Measurements from ENCODE around the gene IL16. TPM values are rescaled to one million over a fixed set of nuclear protein-coding genes. Genes with fewer than 3 reads are reported as not detected.

Gene IL16
- polyA plus RNA-seq, 2 of the 4 experiments (the other 2 are of a cell fraction), result 0.09 TPM; not detected in 1

DNA sequence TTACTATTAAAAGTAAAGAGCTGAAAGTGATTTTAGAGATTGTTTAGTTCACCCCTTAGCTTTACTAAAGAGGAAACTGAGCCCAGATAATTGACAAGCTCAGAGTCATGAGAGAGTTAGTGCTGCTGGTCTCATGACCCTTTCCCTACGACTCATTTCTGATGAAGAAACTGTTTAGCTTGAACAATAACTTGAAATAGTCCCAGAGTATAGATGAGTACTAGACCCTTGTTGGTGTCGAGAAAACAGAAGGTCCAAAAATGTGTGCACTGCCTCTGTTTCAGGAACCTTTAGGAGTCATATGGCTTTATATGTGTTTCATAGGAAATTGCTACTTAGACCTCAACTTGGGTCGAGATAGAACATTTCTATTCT is 58.2 kb downstream of the IL16 start (continued):
- TF ChIP-seq HOXB13 (CRISPR knock-in tag; IDR thresholded peaks at IDR 0.05; ENCODE audit: low read depth), result no peak
- TF ChIP-seq CBX2 (IDR thresholded peaks at IDR 0.05; ENCODE audit: borderline replicate concordance, low read depth), result no peak

DNA sequence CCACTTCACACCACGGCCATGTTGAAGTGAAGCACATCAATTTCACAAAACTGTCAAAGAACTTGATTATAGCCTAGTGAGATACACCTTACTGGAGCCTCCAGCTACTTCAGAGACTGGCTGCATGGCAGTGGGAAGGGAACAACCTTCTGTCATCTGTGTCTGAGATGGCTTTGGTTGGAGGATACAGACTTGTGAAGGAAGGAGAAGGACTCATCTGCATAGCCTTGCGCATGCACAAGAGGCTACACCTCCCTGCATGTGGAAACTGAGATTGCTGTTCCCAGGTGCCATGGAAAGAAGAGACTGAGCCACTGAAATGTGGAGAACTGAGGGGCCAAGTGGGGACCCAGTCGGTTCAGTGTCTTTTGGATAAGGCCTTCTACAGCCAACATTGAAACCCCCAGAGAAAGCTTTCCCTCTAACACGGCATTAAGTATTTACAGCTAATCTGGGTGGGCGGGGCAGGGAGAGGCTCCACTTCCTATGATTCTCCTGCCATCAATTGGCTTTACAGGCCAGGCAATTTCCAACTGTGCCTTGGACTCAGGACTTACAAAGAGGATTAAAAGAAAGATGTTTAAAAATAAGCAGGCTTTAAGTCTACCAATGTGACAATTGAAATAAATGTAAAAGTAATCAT is 58.8 kb downstream of the IL16 start:
- CTCF ChIA-PET, result interaction anchor here (0.5 to 4.0 kb wide), 5 partner anchors 11 to 157 kb away, joined by 3 to 30 read pairs (median 5); no protein-coding TSS in a partner anchor
- Histone ChIP-seq H3K4me3 (no peak overlapping the region), H3K9me3 (no peaks in the 10 kb centered on the region), H3K4me1 (no peaks in the 10 kb centered on the region), H3K4me2 (no peak overlapping the region), H3K27ac (no peak overlapping the region)
- FAIRE-seq, result no peak
- 20% methylated on average over 5 of the region's 5 CpGs for WGBS (ENCODE audit: missing lambda C conversion rate)
- ATAC-seq, result no peak
- POLR2A ChIA-PET, result no interaction called here
- no peak for DNase-seq (ENCODE audit: low read depth in 1 of 2, low spot score in 1 of 2)
- TF ChIP-seq RNF2 (IDR thresholded peaks at IDR 0.05; ENCODE audit: borderline replicate concordance, low read depth), result no peak
- no peak for TF ChIP-seq KDM5A (IDR thresholded peaks at IDR 0.05)
- TF ChIP-seq, protein P1, sequence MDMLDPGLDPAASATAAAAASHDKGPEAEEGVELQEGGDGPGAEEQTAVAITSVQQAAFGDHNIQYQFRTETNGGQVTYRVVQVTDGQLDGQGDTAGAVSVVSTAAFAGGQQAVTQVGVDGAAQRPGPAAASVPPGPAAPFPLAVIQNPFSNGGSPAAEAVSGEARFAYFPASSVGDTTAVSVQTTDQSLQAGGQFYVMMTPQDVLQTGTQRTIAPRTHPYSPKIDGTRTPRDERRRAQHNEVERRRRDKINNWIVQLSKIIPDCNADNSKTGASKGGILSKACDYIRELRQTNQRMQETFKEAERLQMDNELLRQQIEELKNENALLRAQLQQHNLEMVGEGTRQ (IDR thresholded peaks at IDR 0.05), result no peak
- TF ChIP-seq ESRRA (IDR thresholded peaks at IDR 0.05; ENCODE audit: borderline replicate concordance, low read length), result no peak
- no peak for TF ChIP-seq EHMT2 (IDR thresholded peaks at IDR 0.05; ENCODE audit: low read depth)
- no peak for TF ChIP-seq RAD21 (conservative IDR thresholded peaks at IDR 0.05 in 1 of 2, IDR thresholded peaks at IDR 0.05 in 1 of 2)
- no peak for TF ChIP-seq BHLHE40 (IDR thresholded peaks at IDR 0.05; ENCODE audit: low read depth, low read length)
- no peak for TF ChIP-seq CBX8 (IDR thresholded peaks at IDR 0.05)
- TF ChIP-seq, protein P2, sequence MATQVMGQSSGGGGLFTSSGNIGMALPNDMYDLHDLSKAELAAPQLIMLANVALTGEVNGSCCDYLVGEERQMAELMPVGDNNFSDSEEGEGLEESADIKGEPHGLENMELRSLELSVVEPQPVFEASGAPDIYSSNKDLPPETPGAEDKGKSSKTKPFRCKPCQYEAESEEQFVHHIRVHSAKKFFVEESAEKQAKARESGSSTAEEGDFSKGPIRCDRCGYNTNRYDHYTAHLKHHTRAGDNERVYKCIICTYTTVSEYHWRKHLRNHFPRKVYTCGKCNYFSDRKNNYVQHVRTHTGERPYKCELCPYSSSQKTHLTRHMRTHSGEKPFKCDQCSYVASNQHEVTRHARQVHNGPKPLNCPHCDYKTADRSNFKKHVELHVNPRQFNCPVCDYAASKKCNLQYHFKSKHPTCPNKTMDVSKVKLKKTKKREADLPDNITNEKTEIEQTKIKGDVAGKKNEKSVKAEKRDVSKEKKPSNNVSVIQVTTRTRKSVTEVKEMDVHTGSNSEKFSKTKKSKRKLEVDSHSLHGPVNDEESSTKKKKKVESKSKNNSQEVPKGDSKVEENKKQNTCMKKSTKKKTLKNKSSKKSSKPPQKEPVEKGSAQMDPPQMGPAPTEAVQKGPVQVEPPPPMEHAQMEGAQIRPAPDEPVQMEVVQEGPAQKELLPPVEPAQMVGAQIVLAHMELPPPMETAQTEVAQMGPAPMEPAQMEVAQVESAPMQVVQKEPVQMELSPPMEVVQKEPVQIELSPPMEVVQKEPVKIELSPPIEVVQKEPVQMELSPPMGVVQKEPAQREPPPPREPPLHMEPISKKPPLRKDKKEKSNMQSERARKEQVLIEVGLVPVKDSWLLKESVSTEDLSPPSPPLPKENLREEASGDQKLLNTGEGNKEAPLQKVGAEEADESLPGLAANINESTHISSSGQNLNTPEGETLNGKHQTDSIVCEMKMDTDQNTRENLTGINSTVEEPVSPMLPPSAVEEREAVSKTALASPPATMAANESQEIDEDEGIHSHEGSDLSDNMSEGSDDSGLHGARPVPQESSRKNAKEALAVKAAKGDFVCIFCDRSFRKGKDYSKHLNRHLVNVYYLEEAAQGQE (IDR thresholded peaks at IDR 0.05), result no peak
- TF ChIP-seq, protein P3, sequence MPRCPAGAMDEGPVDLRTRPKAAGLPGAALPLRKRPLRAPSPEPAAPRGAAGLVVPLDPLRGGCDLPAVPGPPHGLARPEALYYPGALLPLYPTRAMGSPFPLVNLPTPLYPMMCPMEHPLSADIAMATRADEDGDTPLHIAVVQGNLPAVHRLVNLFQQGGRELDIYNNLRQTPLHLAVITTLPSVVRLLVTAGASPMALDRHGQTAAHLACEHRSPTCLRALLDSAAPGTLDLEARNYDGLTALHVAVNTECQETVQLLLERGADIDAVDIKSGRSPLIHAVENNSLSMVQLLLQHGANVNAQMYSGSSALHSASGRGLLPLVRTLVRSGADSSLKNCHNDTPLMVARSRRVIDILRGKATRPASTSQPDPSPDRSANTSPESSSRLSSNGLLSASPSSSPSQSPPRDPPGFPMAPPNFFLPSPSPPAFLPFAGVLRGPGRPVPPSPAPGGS (IDR thresholded peaks at IDR 0.05), result no peak
- TF ChIP-seq FOSB (CRISPR knock-in tag; IDR thresholded peaks at IDR 0.05), result no peak
- no peak for TF ChIP-seq HDAC2 (IDR thresholded peaks at IDR 0.05)
- TF ChIP-seq KDM1A (IDR thresholded peaks at IDR 0.05; ENCODE audit: low read depth), result no peak
- TF ChIP-seq, protein P4, sequence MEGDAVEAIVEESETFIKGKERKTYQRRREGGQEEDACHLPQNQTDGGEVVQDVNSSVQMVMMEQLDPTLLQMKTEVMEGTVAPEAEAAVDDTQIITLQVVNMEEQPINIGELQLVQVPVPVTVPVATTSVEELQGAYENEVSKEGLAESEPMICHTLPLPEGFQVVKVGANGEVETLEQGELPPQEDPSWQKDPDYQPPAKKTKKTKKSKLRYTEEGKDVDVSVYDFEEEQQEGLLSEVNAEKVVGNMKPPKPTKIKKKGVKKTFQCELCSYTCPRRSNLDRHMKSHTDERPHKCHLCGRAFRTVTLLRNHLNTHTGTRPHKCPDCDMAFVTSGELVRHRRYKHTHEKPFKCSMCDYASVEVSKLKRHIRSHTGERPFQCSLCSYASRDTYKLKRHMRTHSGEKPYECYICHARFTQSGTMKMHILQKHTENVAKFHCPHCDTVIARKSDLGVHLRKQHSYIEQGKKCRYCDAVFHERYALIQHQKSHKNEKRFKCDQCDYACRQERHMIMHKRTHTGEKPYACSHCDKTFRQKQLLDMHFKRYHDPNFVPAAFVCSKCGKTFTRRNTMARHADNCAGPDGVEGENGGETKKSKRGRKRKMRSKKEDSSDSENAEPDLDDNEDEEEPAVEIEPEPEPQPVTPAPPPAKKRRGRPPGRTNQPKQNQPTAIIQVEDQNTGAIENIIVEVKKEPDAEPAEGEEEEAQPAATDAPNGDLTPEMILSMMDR (IDR thresholded peaks at IDR 0.05), result no peak
- no peak for TF ChIP-seq ZSCAN20 (CRISPR knock-in tag; IDR thresholded peaks at IDR 0.05)

DNA sequence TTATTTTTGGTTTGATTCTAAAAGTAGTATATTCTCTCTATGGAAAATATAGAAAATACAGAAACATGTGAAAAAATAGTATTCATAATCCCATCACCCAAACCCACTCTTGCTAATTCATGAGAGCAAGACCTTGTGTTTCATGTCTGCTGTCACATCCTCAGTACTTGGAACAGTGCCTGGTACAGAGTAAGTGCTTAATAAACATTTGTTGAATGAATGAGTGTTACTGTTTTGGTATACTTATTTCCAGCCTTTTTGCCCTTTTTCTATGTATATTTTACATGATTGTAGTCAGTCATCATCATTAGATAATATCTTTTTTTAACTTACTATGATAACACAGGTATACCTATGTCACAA is 59.3 kb downstream of the IL16 start:
- ATAC-seq (no peak), FAIRE-seq (no peak), DNase-seq (ENCODE audit: low read depth in 1 of 2, low spot score in 1 of 2) (no peak)
- Histone ChIP-seq H3K4me2 (no peak overlapping the region), H3K27ac (no peak overlapping the region), H3K9me3 (no peaks in the 10 kb centered on the region), H3K4me3 (no peak overlapping the region), H3K4me1 (no peaks in the 10 kb centered on the region)
- CTCF ChIA-PET, result interaction anchor here (0.6 to 4.0 kb wide), 2 partner anchors 11 to 140 kb away, joined by 3 to 30 read pairs; no protein-coding TSS in a partner anchor
- POLR2A ChIA-PET, result no interaction called here
- TF ChIP-seq CBX8 (IDR thresholded peaks at IDR 0.05) (no peak), JUNB (IDR thresholded peaks at IDR 0.05) (no peak), RARB (CRISPR knock-in tag; IDR thresholded peaks at IDR 0.05) (no peak), RAD21 (conservative IDR thresholded peaks at IDR 0.05 in 1 of 2, IDR thresholded peaks at IDR 0.05 in 1 of 2) (no peak), SREBF2 (IDR thresholded peaks at IDR 0.05) (no peak), EP300 (IDR thresholded peaks at IDR 0.05) (no peak), NR3C1 (IDR thresholded peaks at IDR 0.05) (no peak), CHD2 (IDR thresholded peaks at IDR 0.05; ENCODE audit: low read length, partially characterized antibody) (no peak)
- TF ChIP-seq, protein P5, sequence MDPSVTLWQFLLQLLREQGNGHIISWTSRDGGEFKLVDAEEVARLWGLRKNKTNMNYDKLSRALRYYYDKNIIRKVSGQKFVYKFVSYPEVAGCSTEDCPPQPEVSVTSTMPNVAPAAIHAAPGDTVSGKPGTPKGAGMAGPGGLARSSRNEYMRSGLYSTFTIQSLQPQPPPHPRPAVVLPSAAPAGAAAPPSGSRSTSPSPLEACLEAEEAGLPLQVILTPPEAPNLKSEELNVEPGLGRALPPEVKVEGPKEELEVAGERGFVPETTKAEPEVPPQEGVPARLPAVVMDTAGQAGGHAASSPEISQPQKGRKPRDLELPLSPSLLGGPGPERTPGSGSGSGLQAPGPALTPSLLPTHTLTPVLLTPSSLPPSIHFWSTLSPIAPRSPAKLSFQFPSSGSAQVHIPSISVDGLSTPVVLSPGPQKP (IDR thresholded peaks at IDR 0.05; ENCODE audit: low read depth, low read length), result no peak
- TF ChIP-seq, protein P6, sequence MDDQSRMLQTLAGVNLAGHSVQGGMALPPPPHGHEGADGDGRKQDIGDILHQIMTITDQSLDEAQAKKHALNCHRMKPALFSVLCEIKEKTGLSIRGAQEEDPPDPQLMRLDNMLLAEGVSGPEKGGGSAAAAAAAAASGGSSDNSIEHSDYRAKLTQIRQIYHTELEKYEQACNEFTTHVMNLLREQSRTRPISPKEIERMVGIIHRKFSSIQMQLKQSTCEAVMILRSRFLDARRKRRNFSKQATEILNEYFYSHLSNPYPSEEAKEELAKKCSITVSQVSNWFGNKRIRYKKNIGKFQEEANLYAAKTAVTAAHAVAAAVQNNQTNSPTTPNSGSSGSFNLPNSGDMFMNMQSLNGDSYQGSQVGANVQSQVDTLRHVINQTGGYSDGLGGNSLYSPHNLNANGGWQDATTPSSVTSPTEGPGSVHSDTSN (IDR thresholded peaks at IDR 0.05), result no peak
